GM21390 (cell line): ENCODE measurements around the gene GPR173.
A peak's percentile ranks its signal among the peaks of the same experiment; 100 is the strongest.

ENCODE experiments used
- ATAC-seq: cut with Tn5 transposase; IDR thresholded peaks from one replicate; pipeline ENCODE4 v1.9.1; 2021; ENCODE audit not compliant: unreplicated experiment

The GPR173 gene

DNA sequence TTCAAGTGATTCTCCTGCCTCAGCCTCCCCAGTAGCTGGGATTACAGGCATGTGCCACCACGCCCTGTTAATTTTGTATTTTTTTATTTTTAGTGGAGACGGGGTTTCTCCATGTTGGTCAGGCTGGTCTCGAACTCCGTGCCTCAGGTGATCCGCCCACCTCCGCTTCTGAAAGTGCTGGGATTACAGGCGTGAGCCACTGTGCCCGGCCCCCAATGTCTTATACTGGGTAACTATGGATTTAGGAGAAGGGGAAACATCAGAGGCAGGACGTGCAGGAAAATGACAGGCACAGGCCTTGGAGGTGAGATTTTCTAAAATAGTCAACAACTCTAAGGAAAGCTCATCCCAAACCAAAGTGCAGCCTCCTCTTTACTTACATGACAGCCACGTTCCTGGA lies 22.5 kb downstream of the GPR173 start:
- ATAC-seq, result no peak

DNA sequence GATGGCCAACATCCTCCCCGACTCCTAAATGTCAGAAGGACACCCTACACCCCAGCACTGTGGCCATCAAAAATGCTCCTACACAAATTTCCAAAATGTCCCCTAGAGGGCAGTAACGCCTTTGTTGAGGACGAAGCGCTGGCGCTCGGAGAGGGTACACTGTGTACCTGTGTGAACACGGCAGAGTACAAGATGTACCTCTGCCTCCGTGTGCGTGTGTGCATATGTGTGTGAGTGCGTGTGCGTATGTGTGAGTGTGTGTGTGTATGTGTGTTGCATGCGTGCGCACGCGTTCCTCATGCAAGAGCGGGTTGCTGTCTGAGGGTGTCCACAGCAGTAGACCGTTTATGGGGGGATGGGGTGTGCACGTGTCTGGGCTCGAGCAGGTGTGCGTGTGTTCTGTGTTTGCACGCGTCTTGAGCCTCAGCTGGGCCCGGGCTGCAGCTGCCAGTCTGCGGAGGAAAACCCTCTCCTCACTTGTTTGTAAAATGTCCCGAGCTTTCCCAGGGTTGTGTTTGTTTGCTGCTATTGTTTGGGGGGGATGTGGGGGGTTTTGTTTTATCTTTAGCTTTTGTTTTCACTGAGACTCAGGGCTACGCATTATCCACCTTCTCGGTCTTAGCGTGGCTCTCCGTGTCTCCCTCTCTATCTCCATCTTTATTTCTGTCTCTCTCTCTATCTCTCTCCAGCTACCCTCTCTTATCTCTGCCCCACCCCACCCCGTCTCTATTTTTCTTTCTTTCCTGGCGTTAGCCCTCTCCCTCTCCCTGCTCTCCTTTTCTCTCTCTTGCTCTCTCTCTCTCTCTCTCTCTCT lies 23.2 kb downstream of the GPR173 start:
- ATAC-seq, result peak; percentile 78

DNA sequence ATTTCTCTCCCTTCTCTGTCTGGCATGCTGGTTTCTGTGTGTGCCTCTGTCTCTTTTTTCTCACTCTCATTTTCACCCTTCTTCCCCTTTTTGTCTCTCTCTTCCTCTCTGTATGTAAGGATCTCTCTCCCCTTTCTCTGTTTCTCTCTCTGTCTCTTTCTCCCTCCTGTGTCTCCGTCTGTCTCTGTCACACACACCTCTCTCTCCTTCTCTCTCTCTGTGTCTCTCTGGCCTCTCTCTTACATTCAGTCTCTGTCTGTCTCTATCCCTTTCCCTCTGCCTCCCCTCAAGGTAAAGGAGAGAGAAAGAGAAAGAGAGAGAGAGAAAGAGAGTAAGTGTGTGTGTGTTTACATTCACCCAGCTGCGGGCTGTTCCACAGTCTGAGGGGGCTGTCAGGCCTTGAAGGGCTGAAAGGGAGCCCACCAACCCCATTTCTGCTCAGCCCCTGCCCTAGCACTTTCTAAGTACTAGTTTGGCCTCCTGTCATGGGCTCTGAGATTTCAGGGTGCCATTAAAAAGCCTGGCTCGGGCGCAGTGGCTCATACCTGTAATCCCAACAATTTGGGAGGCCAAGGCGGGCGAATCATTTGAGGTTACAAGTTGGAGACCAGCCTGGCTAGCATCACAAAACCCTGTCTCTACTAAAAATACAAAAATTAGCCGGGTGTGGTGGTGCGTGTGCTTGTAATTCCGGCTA lies 24.0 kb downstream of the GPR173 start:
- peak; percentile 42 for ATAC-seq

DNA sequence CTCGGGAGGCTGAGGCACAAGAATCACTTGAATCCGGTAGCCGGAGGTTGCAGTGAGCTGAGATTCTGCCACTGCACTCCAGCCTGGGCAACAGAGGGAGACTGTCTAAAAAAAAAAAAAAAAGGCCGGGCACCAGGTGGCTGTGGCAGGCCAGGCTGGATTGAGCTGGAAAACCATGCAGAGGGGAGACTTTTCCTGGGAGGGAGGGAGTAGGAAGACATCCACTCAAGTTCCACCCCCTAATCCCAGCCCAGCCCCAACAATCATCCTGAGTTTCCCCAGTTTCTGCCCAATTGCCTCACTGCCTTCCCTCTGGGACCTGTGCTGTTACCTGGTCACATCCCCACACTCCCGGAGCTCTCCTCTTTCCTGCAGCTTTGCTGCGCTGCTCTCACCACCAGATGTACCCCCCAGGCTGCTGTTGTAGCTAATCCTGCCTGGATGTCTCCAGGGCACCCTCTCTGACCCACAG lies 24.6 kb downstream of the GPR173 start:
- no peak for ATAC-seq

GRCh38 chrX:53075011-53075410 lies 26.4 kb downstream of the GPR173 start:
- no peak for ATAC-seq

DNA sequence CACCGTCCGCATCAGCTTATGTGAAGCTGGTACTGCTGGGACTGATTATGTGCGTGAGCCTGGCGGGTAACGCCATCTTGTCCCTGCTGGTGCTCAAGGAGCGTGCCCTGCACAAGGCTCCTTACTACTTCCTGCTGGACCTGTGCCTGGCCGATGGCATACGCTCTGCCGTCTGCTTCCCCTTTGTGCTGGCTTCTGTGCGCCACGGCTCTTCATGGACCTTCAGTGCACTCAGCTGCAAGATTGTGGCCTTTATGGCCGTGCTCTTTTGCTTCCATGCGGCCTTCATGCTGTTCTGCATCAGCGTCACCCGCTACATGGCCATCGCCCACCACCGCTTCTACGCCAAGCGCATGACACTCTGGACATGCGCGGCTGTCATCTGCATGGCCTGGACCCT lies 28.1 kb downstream of the GPR173 start:
- ATAC-seq, result no peak

DNA sequence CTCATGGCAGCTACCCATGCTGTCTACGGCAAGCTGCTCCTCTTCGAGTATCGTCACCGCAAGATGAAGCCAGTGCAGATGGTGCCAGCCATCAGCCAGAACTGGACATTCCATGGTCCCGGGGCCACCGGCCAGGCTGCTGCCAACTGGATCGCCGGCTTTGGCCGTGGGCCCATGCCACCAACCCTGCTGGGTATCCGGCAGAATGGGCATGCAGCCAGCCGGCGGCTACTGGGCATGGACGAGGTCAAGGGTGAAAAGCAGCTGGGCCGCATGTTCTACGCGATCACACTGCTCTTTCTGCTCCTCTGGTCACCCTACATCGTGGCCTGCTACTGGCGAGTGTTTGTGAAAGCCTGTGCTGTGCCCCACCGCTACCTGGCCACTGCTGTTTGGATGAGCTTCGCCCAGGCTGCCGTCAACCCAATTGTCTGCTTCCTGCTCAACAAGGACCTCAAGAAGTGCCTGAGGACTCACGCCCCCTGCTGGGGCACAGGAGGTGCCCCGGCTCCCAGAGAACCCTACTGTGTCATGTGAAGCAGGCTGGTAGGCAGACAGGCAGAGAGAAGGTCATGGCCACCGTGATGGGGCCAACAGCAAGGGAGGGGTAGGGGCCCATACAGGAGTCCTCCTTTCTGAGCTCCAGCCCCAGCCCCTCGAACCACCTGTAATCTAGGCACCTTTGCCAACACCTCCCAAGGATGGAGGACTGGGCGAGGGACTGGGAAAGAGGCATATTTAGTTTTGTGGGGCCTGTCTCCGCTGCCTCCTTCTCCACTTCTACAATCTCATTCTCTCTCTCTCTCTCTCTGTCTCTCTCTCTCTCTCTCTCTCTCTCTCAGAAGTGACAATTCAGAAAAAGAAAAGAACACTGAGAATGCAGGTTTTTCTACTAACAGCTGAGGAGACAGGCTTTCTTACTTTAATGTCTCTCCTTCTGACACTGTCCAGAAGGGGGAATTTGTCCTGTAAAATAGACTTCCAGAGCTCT lies 28.9 kb downstream of the GPR173 start:
- no peak for ATAC-seq

GRCh38 chrX:53078943-53079342 lies 30.4 kb downstream of the GPR173 start:
- ATAC-seq, result no peak

- ATAC-seq, result no peak
These were observed 32.3 kb downstream of the GPR173 start for GRCh38 chrX:53080628-53081580.

- ATAC-seq, result peak; percentile 93
These were observed 33.6 kb downstream of the GPR173 start, which contains the start of gene TSPYL2 for GRCh38 chrX:53081925-53082772. TSPYL2 (plus strand) TSS chrX:53082367; CDS start chrX:53082499, 132 bp downstream.

DNA sequence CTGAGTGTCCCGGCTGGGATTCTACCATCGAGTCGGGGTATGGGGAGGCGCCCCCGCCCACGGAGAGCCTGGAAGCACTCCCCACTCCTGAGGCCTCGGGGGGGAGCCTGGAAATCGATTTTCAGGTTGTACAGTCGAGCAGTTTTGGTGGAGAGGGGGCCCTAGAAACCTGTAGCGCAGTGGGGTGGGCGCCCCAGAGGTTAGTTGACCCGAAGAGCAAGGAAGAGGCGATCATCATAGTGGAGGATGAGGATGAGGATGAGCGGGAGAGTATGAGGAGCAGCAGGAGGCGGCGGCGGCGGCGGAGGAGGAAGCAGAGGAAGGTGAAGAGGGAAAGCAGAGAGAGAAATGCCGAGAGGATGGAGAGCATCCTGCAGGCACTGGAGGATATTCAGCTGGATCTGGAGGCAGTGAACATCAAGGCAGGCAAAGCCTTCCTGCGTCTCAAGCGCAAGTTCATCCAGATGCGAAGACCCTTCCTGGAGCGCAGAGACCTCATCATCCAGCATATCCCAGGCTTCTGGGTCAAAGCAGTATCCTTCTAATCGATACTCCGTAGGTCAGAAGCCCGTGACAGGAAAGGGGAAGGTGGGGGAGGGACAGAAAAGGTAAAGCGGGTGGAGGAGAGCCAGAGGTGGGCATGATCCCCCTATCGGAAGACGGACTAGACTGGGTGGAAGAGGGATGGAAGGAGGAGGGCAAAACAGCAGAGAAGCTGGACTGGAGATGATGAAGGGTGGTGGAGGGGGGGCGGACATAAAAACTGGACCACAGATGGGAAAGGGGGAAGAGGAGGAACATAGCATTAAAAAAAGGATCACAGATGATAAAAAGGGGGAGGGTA lies 34.4 kb downstream of the GPR173 start:
- ATAC-seq, result no peak

- no peak for ATAC-seq
These were observed 35.5 kb downstream of the GPR173 start for GRCh38 chrX:53084043-53084570.

DNA sequence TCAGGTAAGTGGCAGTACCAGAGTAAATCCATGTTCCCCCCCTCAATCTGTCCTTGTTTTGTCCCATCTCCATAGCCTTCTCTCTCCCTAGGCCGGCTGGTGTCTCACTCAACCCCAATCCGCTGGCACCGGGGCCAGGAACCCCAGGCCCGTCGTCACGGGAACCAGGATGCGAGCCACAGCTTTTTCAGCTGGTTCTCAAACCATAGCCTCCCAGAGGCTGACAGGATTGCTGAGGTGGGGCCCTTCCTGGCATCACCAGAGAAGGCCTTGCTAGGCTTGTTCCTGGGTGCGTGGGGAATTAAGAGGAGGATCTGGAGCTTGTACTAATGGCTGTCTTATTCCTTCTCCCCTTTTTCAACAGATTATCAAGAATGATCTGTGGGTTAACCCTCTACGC lies 36.3 kb downstream of the GPR173 start:
- ATAC-seq, result no peak

- ATAC-seq, result no peak
These were observed 37.2 kb downstream of the GPR173 start for GRCh38 chrX:53085661-53086229.

- no peak for ATAC-seq
These were observed 37.9 kb downstream of the GPR173 start for GRCh38 chrX:53086464-53086863.

GRCh38 chrX:53087388-53087831 lies 38.8 kb downstream of the GPR173 start:
- no peak for ATAC-seq
